Spinal cord (tissue), 10 donors: ENCODE results near the gene CDKN2B-AS1. TPM values are rescaled to one million over a fixed set of nuclear protein-coding genes. Genes with fewer than 3 reads are reported as not detected.
A peak's percentile ranks its signal among the peaks of the same experiment; 100 is the strongest.

Experiments
- DNase-seq, 6 donors: peaks; one replicate each; pipeline versions ENCODE4 v3.0.0 to v3.0.0-alpha.2; 2013 to 2015; ENCODE audit warnings: low spot score in 6 of 6, low read depth in 4 of 6
- H3K27ac ChIP-seq: one replicate; pipeline ENCODE4 v1.5.1; 2013; ENCODE audit warnings: low read depth, low read length, control low read depth
- H3K27me3 ChIP-seq: one replicate; pipeline ENCODE4 v1.6.1; 2013; ENCODE audit warnings: low read length; ENCODE audit not compliant: control insufficient read depth, insufficient read depth
- H3K36me3 ChIP-seq: one replicate; pipeline ENCODE4 v1.6.1; 2013; ENCODE audit warnings: low read length; ENCODE audit not compliant: control insufficient read depth, insufficient read depth
- H3K4me1 ChIP-seq: one replicate; pipeline ENCODE4 v1.6.1; 2013; ENCODE audit warnings: low read length; ENCODE audit not compliant: control insufficient read depth, insufficient read depth
- H3K4me3 ChIP-seq: one replicate; pipeline ENCODE4 v1.5.1; 2013; ENCODE audit warnings: low read depth, low read length, control low read depth
- H3K9me3 ChIP-seq: one replicate; pipeline ENCODE4 v1.6.1; 2013; ENCODE audit warnings: low read length; ENCODE audit not compliant: control insufficient read depth, insufficient read depth
- WGBS: methylation state at CpG from one replicate; pipeline ENCODE4 v1.1.5; 2013; ENCODE audit warnings: missing lambda C conversion rate; ENCODE audit not compliant: insufficient coverage; 5-methylcytosine and 5-hydroxymethylcytosine counted together
- polyA plus RNA-seq, 2 donors: library from polyadenylated mRNA; unstranded; fragments of 120-200 nt; gene quantifications; one replicate each; pipeline ENCODE4 v1.2.1, GENCODE V29; 2013; ENCODE audit not compliant: insufficient read length in 2 of 2
- total RNA-seq, 2 donors: library from RNA; depleted of rRNA in 1 of 2; stranded (reverse); fragments of 120-200 nt in 1 of 2; fragments of >200 nt in 1 of 2; gene quantifications; one replicate each; pipeline versions ENCODE4 v1.2.3 to v1.2.4, GENCODE V29; 2013 to 2014
- donor health status: healthy.

The CDKN2B-AS1 gene
- total and polyA plus RNA-seq, 4 donors = 0.29 to 0.55 (median 0.50) TPM

- Histone ChIP-seq H3K4me3 (no peak overlapping the region), H3K27me3 (no peaks in the 10 kb centered on the region), H3K9me3 (no peaks in the 10 kb centered on the region), H3K4me1 (no peaks in the 10 kb centered on the region), H3K36me3 (no peaks in the 10 kb centered on the region), H3K27ac (no peak overlapping the region)
- no peak for DNase-seq
Observed at GRCh38 chr9:22028394-22028793, 33.8 kb downstream of the CDKN2B-AS1 start.

DNA sequence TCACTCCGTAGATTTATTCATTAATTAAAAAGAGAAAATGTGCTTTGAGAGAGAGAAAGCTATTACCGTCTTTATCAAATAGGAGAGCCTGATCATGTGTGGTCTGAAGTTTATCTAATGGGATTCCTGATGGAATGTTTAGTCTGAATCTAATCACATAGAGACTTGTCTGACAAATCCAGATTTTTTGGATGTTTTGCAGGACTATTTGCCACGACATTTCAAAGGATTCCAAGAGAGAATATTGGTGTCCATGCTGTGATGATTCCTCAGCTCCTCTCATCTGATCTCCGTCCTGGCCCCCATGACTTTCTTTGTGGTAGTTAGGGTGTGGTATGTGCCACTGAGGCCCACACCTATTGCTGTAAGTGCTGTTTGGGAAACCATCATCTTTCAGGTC is 34.6 kb downstream of the CDKN2B-AS1 start:
- 72% methylated on average over 2 of the region's 4 CpGs for WGBS

DNA sequence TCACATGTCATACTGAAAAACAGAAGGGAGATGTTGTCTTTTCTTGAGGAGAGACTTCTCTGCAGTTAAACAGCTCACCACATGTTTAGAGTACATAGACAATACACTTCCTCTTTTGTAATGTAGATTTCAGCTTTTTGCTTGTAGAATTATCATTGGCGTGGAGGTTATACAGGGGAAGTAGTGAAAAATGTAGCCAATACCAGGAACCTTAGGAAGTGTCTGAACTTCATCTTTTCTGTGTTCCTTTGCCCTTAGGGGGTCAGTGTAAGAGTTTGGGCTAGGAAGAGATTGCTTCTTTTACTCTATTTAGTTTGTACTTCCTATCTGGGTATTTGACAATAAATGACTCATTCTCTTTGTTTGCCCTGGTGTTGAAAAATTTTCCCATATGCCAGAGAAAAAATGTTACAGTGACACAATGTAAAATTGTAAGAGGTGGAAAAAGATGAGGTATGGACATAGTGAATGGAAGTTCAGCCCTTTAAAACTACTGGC is 35.6 kb downstream of the CDKN2B-AS1 start:
- no peaks in the 10 kb centered on the region for H3K9me3 ChIP-seq
- no peak for DNase-seq
- no peaks in the 10 kb centered on the region for H3K27me3 ChIP-seq
- no peaks in the 10 kb centered on the region for H3K36me3 ChIP-seq
- no peak overlapping the region for H3K4me3 ChIP-seq
- no peaks in the 10 kb centered on the region for H3K4me1 ChIP-seq
- no CpG with 5 or more reads among the region's 1 CpG for WGBS
- no peak overlapping the region for H3K27ac ChIP-seq

More for the DNA sequence above, 34.6 kb downstream of the CDKN2B-AS1 start:
- Histone ChIP-seq H3K27ac (no peak overlapping the region), H3K9me3 (no peaks in the 10 kb centered on the region), H3K4me3 (no peak overlapping the region), H3K27me3 (no peaks in the 10 kb centered on the region), H3K4me1 (no peaks in the 10 kb centered on the region), H3K36me3 (no peaks in the 10 kb centered on the region)
- DNase-seq = no peak

DNA sequence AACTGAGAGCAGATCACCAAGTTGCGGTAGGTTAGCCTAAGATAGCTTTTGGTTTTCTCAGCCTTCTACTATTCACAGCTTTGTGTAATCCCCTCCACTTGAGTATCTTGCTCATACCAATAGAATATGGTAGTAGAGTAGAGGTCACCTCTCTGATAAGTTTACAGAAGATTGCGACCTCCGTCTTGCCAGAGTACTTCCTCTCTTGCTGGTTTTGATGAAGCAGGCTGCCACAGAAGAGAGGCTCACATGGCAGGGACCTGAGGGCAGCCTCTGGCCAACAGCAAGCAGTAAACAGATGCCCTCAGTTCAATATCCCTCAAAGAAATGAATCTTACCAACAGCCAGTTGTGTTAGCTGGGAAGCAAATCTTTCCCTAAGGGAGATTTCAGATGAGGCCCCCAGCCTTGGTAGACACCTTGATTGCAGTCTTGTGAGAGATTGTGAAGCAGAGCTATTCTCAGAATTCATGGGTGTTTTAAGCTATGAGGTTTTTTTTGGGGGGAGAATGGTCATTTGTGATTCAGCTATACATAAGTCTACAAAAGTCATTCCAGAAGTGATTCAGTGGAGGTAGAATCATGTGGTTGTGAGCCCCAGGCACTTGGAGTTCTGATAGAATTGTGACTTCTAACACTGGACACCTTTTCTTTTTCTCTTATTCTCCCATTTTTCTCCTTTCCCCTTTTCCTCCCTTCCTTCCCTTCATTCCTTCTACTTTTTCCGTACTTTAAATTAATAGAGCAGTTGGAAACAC is 37.2 kb downstream of the CDKN2B-AS1 start:
- WGBS = 67% methylated on average over 1 of the region's 4 CpGs
- H3K36me3 ChIP-seq = no peaks in the 10 kb centered on the region
- no peaks in the 10 kb centered on the region for H3K4me1 ChIP-seq
- H3K9me3 ChIP-seq = no peaks in the 10 kb centered on the region
- H3K4me3 ChIP-seq = no peak overlapping the region
- H3K27ac ChIP-seq = no peak overlapping the region
- no peak for DNase-seq
- no peaks in the 10 kb centered on the region for H3K27me3 ChIP-seq

- DNase-seq = peak in 1 of 6 donors; percentile 45
- 85% methylated on average over 3 of the region's 8 CpGs for WGBS
- H3K27me3 ChIP-seq = no peaks in the 10 kb centered on the region
- H3K36me3 ChIP-seq = no peaks in the 10 kb centered on the region
- H3K4me1 ChIP-seq = no peaks in the 10 kb centered on the region
- no peak overlapping the region for H3K27ac ChIP-seq
- H3K9me3 ChIP-seq = no peaks in the 10 kb centered on the region
- no peak overlapping the region for H3K4me3 ChIP-seq
Observed at GRCh38 chr9:22033012-22033630, 38.5 kb downstream of the CDKN2B-AS1 start.

GRCh38 chr9:22035591-22036011 is 41.0 kb downstream of the CDKN2B-AS1 start:
- Histone ChIP-seq H3K4me3 (no peak overlapping the region), H3K36me3 (no peaks in the 10 kb centered on the region), H3K27me3 (no peaks in the 10 kb centered on the region), H3K4me1 (no peaks in the 10 kb centered on the region), H3K9me3 (no peaks in the 10 kb centered on the region), H3K27ac (no peak overlapping the region)
- no peak for DNase-seq
- WGBS = 50% methylated on average over 1 of the region's 2 CpGs

- Histone ChIP-seq H3K27me3 (no peaks in the 10 kb centered on the region), H3K27ac (no peak overlapping the region), H3K9me3 (no peaks in the 10 kb centered on the region), H3K4me3 (no peak overlapping the region), H3K4me1 (no peaks in the 10 kb centered on the region), H3K36me3 (no peaks in the 10 kb centered on the region)
- DNase-seq = no peak
- WGBS = no CpG with 5 or more reads among the region's 4 CpGs
Observed at GRCh38 chr9:22036866-22037626, 42.5 kb downstream of the CDKN2B-AS1 start.

GRCh38 chr9:22037954-22038690 is 43.5 kb downstream of the CDKN2B-AS1 start:
- peak in 1 of 6 donors; percentile 18 for DNase-seq
- H3K4me3 ChIP-seq = no peak overlapping the region
- no peaks in the 10 kb centered on the region for H3K27me3 ChIP-seq
- H3K36me3 ChIP-seq = no peaks in the 10 kb centered on the region
- no peak overlapping the region for H3K27ac ChIP-seq
- no peaks in the 10 kb centered on the region for H3K4me1 ChIP-seq
- H3K9me3 ChIP-seq = no peaks in the 10 kb centered on the region
- WGBS = no CpG with 5 or more reads among the region's 2 CpGs

DNA sequence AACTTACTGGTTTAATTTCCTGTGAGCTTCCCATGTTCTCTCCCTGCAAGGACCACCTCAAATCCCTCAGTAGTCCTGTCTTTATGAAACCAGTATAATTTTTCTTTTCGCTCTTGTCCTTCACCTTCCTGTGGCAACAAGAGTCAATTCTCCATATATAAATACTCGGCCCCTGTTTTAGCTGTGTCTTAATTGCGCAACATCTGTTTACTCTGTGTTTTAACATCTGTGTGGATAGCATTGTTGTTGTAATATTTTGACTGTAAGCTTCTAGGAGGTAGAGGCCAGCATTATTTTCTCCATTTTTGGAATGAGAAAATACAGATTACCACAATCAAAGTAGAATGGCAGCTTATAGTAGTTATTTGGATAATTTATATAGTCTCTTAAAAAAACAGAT is 44.7 kb downstream of the CDKN2B-AS1 start:
- no CpG with 5 or more reads among the region's 3 CpGs for WGBS
- Histone ChIP-seq H3K27me3 (no peaks in the 10 kb centered on the region), H3K4me3 (no peak overlapping the region), H3K36me3 (no peaks in the 10 kb centered on the region), H3K9me3 (no peaks in the 10 kb centered on the region), H3K27ac (no peak overlapping the region), H3K4me1 (no peaks in the 10 kb centered on the region)
- DNase-seq = no peak
